Osteoblast (primary cell): ENCODE measurements around the gene CD63. TPM values are rescaled to one million over a fixed set of nuclear protein-coding genes. Genes with fewer than 3 reads are reported as not detected.

Experiments used
- DNase-seq: peaks from one replicate; pipeline ENCODE4 v3.0.0; 2011; ENCODE audit warnings: low spot score, mixed read lengths; ENCODE audit not compliant: insufficient read length; ENCODE audit errors: missing footprints
- H2AFZ ChIP-seq: 2 replicates; pipeline ENCODE4 v1.6.0; 2011; ENCODE audit warnings: mild to moderate bottlenecking, low read length
- H3K27ac ChIP-seq: 2 replicates; pipeline ENCODE4 v1.5.1; 2011; ENCODE audit warnings: mild to moderate bottlenecking, low read depth, low read length, moderate library complexity
- H3K27me3 ChIP-seq: 2 replicates; pipeline ENCODE4 v1.6.0; 2012; ENCODE audit warnings: mild to moderate bottlenecking, control low read depth, inconsistent platforms, low read length, moderate library complexity; ENCODE audit not compliant: insufficient read depth
- H3K36me3 ChIP-seq: 2 replicates; pipeline ENCODE4 v1.5.1; 2011; ENCODE audit warnings: mild to moderate bottlenecking, low read length, control low read depth, moderate library complexity; ENCODE audit not compliant: insufficient read depth
- H3K4me1 ChIP-seq: 2 replicates; pipeline ENCODE4 v1.5.1; 2011; ENCODE audit warnings: mild to moderate bottlenecking, low read length, control low read depth, moderate library complexity; ENCODE audit not compliant: insufficient read depth
- H3K4me2 ChIP-seq: 2 replicates; pipeline ENCODE4 v1.6.0; 2011; ENCODE audit warnings: mild to moderate bottlenecking, low read length; ENCODE audit not compliant: insufficient read depth
- H3K4me3 ChIP-seq: fragments of 200-600 bp; sonication (generic); 3 replicates; pipeline ENCODE4 v1.5.1; 2012; ENCODE audit warnings: mild to moderate bottlenecking, low read length, inconsistent platforms; ENCODE audit not compliant: insufficient read depth
- H3K79me2 ChIP-seq: 2 replicates; pipeline ENCODE4 v1.6.0; 2012; ENCODE audit warnings: mild to moderate bottlenecking, low read length, control low read depth, inconsistent platforms; ENCODE audit not compliant: insufficient read depth
- H3K9me3 ChIP-seq: 2 replicates; pipeline ENCODE4 v1.5.1; 2011; ENCODE audit warnings: low read depth, low read length, control low read depth
- H4K20me1 ChIP-seq: 2 replicates; pipeline ENCODE4 v1.6.0; 2012; ENCODE audit warnings: mild to moderate bottlenecking, low read length, control low read depth; ENCODE audit not compliant: insufficient read depth
- total RNA-seq: library from RNA; depleted of rRNA; stranded (reverse); fragments of >200 nt; gene quantifications from 2 replicates; pipeline ENCODE4 v1.2.3, GENCODE V29; 2012
- TF ChIP-seq, protein P1 (sequence below): IDR thresholded peaks from 2 replicates; pipeline ENCODE4 v1.5.1; 2011; ENCODE audit warnings: mild to moderate bottlenecking, low read depth, low read length, moderate library complexity; ENCODE audit errors: extremely low read depth

Gene CD63
- total RNA-seq, 1 donor = 3,072 TPM

DNA sequence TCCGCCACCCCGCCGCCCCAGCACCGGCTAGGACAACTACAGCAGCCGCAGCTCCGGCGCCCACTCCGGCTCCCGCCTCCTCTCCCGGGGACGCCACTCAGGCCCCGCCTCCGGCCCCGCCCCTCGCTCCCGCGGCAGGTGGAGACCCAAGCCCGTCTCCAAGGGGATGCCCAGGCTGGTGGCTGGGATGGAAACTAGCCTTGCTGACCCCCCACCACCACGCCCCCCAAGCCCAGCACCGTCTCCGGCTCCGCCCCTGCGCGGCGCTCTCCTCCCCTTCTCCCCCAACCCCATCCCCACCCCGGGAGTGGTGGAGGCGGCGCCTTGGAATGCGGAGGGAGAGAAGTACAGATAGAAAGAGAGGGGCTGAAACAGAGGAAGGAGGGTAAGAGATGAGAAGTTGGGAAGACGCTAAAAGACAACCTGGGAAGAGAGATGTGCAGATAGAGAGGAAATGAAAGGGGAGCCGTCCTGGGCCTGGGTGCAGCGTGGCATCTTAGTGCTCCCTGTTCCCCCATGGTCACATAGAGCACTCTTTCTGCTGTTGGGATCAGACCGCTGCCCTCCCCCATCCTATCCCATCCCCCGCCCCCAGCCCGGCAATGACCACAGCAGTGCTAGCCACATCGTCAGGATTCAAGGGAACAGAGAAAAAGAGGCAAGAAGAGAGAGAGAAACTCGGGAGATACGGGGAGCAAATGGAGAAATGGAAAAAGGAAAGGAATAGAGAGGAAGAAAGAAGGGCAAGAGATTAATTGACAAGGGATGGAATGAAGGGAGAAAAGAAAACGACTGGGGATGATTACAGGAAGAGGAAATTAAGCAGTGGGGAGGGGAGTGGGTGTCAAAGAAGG, 20.7 kb downstream of the CD63 start, which contains the start of gene ITGA7:
TSS of gene ITGA7 (minus strand) at position 64 of the 854 bp plus-strand sequence. CDS start 222 bp downstream, outside the sequence.
- TF ChIP-seq, protein P1, sequence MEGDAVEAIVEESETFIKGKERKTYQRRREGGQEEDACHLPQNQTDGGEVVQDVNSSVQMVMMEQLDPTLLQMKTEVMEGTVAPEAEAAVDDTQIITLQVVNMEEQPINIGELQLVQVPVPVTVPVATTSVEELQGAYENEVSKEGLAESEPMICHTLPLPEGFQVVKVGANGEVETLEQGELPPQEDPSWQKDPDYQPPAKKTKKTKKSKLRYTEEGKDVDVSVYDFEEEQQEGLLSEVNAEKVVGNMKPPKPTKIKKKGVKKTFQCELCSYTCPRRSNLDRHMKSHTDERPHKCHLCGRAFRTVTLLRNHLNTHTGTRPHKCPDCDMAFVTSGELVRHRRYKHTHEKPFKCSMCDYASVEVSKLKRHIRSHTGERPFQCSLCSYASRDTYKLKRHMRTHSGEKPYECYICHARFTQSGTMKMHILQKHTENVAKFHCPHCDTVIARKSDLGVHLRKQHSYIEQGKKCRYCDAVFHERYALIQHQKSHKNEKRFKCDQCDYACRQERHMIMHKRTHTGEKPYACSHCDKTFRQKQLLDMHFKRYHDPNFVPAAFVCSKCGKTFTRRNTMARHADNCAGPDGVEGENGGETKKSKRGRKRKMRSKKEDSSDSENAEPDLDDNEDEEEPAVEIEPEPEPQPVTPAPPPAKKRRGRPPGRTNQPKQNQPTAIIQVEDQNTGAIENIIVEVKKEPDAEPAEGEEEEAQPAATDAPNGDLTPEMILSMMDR = no peak
- no peaks in the 10 kb centered on the region for H3K9me3 ChIP-seq
- H3K4me1 ChIP-seq = peaks cover 67% of the 10 kb centered on the region
- peak within 1 kb of the TSS; percentile 55 for H2AFZ ChIP-seq
- peak; percentile 94 for DNase-seq
- peaks cover 44% of the 10 kb centered on the region for H3K79me2 ChIP-seq
- peaks cover 30% of the 10 kb centered on the region for H4K20me1 ChIP-seq
- peak within 1 kb of the TSS; percentile 66 for H3K27ac ChIP-seq
- peaks cover 3% of the 10 kb centered on the region for H3K36me3 ChIP-seq
- peak within 1 kb of the TSS; percentile 81 for H3K4me2 ChIP-seq
- peak within 1 kb of the TSS; percentile 73 for H3K4me3 ChIP-seq
- no peaks in the 10 kb centered on the region for H3K27me3 ChIP-seq

DNA sequence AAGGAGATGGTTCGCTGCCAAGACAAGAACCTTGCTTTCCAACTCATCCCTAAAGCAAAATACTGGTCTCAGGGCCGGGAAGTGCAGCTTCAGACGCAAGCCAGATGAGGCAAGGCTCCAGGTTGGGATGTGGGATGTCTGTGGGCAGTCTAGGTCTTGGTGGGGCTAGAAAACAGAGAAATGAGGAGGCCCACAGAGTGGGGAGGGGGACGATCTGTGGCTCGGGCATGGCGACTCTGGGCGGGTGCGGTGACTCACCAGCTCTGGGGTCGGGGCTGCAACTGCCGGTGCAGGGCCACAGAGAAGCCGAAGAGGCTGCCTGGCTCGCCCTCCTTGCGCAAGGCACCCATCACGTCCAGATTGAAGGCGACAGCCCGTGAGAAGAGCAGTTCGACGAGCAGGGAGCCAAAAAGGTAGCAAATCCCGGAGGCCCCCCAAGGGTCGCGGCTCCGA, 21.6 kb downstream of the CD63 start:
- H4K20me1 ChIP-seq = peaks cover 37% of the 10 kb centered on the region
- peaks cover 3% of the 10 kb centered on the region for H3K36me3 ChIP-seq
- H3K27me3 ChIP-seq = no peaks in the 10 kb centered on the region
- H3K4me3 ChIP-seq = peak overlapping the region; percentile 73
- peak; percentile 88 for DNase-seq
- no peaks in the 10 kb centered on the region for H3K9me3 ChIP-seq
- peaks cover 52% of the 10 kb centered on the region for H3K79me2 ChIP-seq
- H3K4me1 ChIP-seq = peaks cover 59% of the 10 kb centered on the region
- H2AFZ ChIP-seq = peak overlapping the region; percentile 0
- TF ChIP-seq, protein P1 = no peak
- H3K27ac ChIP-seq = peak overlapping the region; percentile 21
- H3K4me2 ChIP-seq = peak overlapping the region; percentile 76

DNA sequence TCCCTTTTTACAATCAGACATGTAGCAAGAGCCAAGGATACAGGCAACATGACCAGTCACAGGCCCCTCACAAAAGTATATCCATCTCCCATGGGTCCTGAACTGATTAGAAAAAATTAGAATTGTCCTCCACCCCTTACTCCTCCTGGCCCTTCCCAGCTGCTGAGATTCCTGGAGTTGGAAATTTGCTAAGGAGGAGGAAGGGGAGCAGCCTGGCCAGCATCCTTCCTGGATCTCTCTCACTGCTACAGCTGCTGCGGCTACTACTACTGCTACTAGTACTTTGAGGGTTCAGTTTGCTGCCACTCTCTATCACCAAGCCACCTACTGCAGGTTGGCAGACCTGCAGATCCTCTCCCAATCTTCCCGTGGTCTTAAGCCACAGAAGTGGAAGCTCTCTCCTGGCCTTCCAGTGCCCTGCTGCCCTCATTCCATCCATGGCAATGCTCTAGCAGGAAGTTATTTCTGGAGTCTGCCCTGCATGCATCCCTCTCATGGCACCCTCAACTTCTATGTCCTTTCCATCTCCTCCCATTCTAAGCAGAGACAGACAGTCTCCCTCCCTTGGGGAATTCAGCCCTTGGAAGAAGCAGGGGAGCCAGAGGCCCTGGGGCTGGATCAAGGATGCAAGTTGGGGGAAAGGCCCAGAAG, 22.1 kb downstream of the CD63 start:
- H3K27ac ChIP-seq = peak overlapping the region; percentile 66
- peak overlapping the region; percentile 73 for H3K4me3 ChIP-seq
- TF ChIP-seq, protein P1 = no peak
- H3K79me2 ChIP-seq = peaks cover 53% of the 10 kb centered on the region
- peaks cover 37% of the 10 kb centered on the region for H4K20me1 ChIP-seq
- H3K27me3 ChIP-seq = no peaks in the 10 kb centered on the region
- peak; percentile 67 for DNase-seq
- peaks cover 3% of the 10 kb centered on the region for H3K36me3 ChIP-seq
- peaks cover 54% of the 10 kb centered on the region for H3K4me1 ChIP-seq
- H3K9me3 ChIP-seq = no peaks in the 10 kb centered on the region
- H3K4me2 ChIP-seq = peak overlapping the region; percentile 76
- no peak overlapping the region for H2AFZ ChIP-seq
